Pericardium fibroblast (primary cell): Measurements from ENCODE around the gene KCNAB1. TPM values are rescaled to one million over a fixed set of nuclear protein-coding genes. Genes with fewer than 3 reads are reported as not detected.

Experiments used
- total RNA-seq: library from RNA; depleted of rRNA; stranded (reverse); fragments of >200 nt; gene quantifications from 2 replicates; pipeline ENCODE4 v1.2.3, GENCODE V29; 2015

KCNAB1 gene
- 0.12 and 2.2 TPM in 2 replicates for total RNA-seq

GRCh38 chr3:156120528-156121251 is at the start of gene KCNAB1:
Gene KCNAB1, plus strand, starts transcription at chr3:156120578.

GRCh38 chr3:156554842-156555687 is 434.7 kb downstream of the KCNAB1 start, which contains the start of gene SSR3:
Gene SSR3, minus strand, starts transcription at chr3:156555117. Its CDS starts 28 bp downstream, at chr3:156555089.

Other genes starting within 250 kb of the KCNAB1 start
- gene GMPS, start 249.9 kb upstream of the KCNAB1 start, total RNA-seq: 35.1 and 38.5 TPM in 2 replicates